ENCODE data around the gene TPST2. TPM values are rescaled to one million over a fixed set of nuclear protein-coding genes. Genes with fewer than 3 reads are reported as not detected.

Gene TPST2
- total RNA-seq, 1 experiment from 2014 or later = 50.1 TPM

GRCh38 chr22:26483043-26483438 lies 106.9 kb downstream of the TPST2 start:
- Histone ChIP-seq H2BK120ac (ENCODE audit: low read depth, low read length, poor library complexity, severe bottlenecking) (no peak overlapping the region), H3K27ac (ENCODE audit: insufficient read length, low read depth, low read length) (no peak overlapping the region), H2AK5ac (ENCODE audit: insufficient read length, low read length) (no peak overlapping the region), H3K18ac (ENCODE audit: insufficient read length, low read depth, low read length) (peak overlapping the region; percentile 52), H3K23ac (ENCODE audit: insufficient read length, low read depth, low read length) (no peak overlapping the region), H2BK5ac (ENCODE audit: insufficient read length, low read length) (no peak overlapping the region), H2BK20ac (ENCODE audit: low read depth, low read length, poor library complexity, severe bottlenecking) (no peak overlapping the region), H3K23me2 (ENCODE audit: insufficient read length, low read depth, low read length, poor library complexity, severe bottlenecking) (no peaks in the 10 kb centered on the region), H3K56ac (ENCODE audit: insufficient read length, low read depth, low read length) (no peak overlapping the region), H2BK12ac (ENCODE audit: insufficient read length, low read depth, low read length) (no peak overlapping the region), H3K4me1 (ENCODE audit: insufficient read depth, low read length) (no peaks in the 10 kb centered on the region; the same call in 1 of the 2 replicates), H2AFZ (ENCODE audit: low read length) (no peak overlapping the region), H4K5ac (ENCODE audit: insufficient read length, low read depth, low read length) (no peak overlapping the region), H3K14ac (ENCODE audit: insufficient read depth, low read length) (peak overlapping the region; percentile 86), H3T11ph (ENCODE audit: low read length) (no peak overlapping the region), H3K4ac (ENCODE audit: low read depth, low read length) (no peak overlapping the region), H3K4me2 (ENCODE audit: insufficient read depth, insufficient read length, low read length) (peak overlapping the region; percentile 94), H3K79me1 (ENCODE audit: insufficient read depth, low read depth, low read length, poor library complexity, severe bottlenecking) (peaks cover 10% of the 10 kb centered on the region), H3K9me3 (ENCODE audit: control insufficient read depth, low read depth, low read length) (no peaks in the 10 kb centered on the region), H4K91ac (ENCODE audit: insufficient read length, low read depth, low read length) (no peak overlapping the region), H2BK15ac (ENCODE audit: low read depth, low read length) (no peak overlapping the region), H3K9ac (ENCODE audit: extremely low read depth, insufficient read length, low read length) (peak overlapping the region; percentile 87), H3K79me2 (ENCODE audit: insufficient read depth, low read length) (peaks cover 3% of the 10 kb centered on the region; the same call in 1 of the 2 replicates), H4K20me1 (ENCODE audit: control insufficient read depth, insufficient read depth, insufficient read length) (no peaks in the 10 kb centered on the region), H3K27me3 (ENCODE audit: insufficient read depth, low read length) (no peaks in the 10 kb centered on the region), H4K8ac (replicated peaks; ENCODE audit: insufficient read length, low read depth, low read length) (no peak overlapping the region)
- no CpG with 5 or more reads among the region's 7 CpGs for WGBS (ENCODE audit: extremely low coverage, insufficient read length, low lambda C conversion rate)
- no peak for DNase-seq
- Mint-ChIP-seq H3K27ac (peak overlapping the region; percentile 99 to 100 (median 100)), H3K4me3 (peak overlapping the region; percentile 96 to 98), H3K27me3 (ENCODE audit: low read depth) (no peaks in the 10 kb centered on the region), H3K4me1 (peaks cover 43 to 44% of the 10 kb centered on the region in 2 experiments), H3K36me3 (ENCODE audit: insufficient read depth in 1 of 3, low read depth in 3 of 3) (peaks cover 1 to 28% (median 24%) of the 10 kb centered on the region in 3 experiments; a peak in 6 of 7 replicates), H3K9me3 (no peaks in the 10 kb centered on the region; a peak in 1 of 5 replicates)
- TF ChIP-seq, protein P1, sequence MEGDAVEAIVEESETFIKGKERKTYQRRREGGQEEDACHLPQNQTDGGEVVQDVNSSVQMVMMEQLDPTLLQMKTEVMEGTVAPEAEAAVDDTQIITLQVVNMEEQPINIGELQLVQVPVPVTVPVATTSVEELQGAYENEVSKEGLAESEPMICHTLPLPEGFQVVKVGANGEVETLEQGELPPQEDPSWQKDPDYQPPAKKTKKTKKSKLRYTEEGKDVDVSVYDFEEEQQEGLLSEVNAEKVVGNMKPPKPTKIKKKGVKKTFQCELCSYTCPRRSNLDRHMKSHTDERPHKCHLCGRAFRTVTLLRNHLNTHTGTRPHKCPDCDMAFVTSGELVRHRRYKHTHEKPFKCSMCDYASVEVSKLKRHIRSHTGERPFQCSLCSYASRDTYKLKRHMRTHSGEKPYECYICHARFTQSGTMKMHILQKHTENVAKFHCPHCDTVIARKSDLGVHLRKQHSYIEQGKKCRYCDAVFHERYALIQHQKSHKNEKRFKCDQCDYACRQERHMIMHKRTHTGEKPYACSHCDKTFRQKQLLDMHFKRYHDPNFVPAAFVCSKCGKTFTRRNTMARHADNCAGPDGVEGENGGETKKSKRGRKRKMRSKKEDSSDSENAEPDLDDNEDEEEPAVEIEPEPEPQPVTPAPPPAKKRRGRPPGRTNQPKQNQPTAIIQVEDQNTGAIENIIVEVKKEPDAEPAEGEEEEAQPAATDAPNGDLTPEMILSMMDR (conservative IDR thresholded peaks at IDR 0.05) = no peak

Measured in H9 (cell line).